Activated T-cell treated with anti-CD3 and anti-CD28 coated beads for 4 hours (primary cell): ENCODE data around the gene DDX54.

ENCODE experiments used
- DNase-seq: peaks from one replicate; pipeline ENCODE4 v3.0.0-alpha.2; 2020

Gene DDX54, protein sequence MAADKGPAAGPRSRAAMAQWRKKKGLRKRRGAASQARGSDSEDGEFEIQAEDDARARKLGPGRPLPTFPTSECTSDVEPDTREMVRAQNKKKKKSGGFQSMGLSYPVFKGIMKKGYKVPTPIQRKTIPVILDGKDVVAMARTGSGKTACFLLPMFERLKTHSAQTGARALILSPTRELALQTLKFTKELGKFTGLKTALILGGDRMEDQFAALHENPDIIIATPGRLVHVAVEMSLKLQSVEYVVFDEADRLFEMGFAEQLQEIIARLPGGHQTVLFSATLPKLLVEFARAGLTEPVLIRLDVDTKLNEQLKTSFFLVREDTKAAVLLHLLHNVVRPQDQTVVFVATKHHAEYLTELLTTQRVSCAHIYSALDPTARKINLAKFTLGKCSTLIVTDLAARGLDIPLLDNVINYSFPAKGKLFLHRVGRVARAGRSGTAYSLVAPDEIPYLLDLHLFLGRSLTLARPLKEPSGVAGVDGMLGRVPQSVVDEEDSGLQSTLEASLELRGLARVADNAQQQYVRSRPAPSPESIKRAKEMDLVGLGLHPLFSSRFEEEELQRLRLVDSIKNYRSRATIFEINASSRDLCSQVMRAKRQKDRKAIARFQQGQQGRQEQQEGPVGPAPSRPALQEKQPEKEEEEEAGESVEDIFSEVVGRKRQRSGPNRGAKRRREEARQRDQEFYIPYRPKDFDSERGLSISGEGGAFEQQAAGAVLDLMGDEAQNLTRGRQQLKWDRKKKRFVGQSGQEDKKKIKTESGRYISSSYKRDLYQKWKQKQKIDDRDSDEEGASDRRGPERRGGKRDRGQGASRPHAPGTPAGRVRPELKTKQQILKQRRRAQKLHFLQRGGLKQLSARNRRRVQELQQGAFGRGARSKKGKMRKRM

DNA sequence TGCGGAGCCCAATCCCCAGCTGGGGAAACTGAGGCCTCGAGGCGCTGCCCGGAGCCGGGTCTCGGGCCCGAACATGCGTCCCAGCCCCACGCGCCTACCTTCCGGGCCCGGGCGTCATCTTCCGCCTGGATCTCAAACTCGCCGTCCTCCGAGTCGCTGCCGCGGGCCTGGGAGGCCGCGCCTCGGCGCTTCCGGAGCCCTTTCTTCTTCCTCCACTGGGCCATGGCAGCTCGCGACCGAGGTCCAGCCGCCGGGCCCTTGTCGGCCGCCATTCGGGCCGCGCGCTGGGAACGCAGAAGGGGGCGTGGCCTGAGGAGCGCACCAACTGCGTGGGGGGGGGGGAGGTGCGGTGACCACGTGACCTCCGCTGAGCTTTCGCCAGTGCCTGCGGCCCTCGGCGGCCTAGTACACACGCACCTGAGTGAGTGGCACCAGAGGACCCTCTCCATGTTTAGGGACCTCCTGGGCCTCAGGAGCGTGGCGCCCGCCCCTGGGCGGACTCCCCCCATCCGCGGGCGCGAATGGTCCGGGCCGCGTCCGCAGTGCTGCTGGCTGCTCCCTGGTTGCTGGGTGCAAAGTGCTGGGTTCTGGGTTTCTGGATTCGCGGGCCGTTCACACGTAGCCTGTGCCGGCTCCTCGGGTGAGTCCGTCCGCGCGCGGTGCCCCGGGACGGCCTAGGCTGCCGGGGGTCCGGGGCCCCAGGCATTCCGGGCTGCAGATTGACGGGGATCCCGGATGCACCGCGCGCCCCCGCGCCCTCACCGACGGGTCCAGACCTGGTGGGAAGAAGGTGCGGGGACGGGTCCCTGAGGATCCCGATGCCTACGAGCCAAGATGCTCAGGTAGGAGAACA lies at the start of gene DDX54, which contains the start of gene RITA1:
Gene DDX54, minus strand, starts transcription at position 299 of the 853 bp plus-strand sequence. Its CDS starts 27 bp downstream, at position 272.
Gene RITA1, plus strand, starts transcription at position 542 of the 853 bp plus-strand sequence. CDS start 1,026 bp downstream, outside the sequence.
- DNase-seq, result peak; percentile 74

DNA sequence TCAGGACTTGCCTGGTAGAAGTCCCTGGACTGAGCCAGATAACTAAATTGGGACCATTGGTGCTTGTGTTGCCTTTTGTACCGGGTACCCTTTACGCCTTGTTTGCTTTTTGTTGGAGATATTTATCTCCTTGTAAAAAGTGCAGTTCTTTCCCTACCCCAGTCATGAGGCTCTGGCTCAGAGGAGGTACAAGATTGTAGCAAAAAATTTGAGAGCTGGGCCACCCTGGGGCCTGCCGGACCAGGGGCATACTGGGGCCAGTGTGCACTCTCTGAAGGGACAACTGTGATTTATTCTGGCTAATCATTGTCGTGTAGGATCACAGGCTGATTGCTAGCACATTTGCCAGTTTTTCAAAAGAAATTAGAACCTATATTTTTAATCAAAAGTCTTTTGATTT lies 49.2 kb upstream of the DDX54 start:
- DNase-seq, result no peak

DNA sequence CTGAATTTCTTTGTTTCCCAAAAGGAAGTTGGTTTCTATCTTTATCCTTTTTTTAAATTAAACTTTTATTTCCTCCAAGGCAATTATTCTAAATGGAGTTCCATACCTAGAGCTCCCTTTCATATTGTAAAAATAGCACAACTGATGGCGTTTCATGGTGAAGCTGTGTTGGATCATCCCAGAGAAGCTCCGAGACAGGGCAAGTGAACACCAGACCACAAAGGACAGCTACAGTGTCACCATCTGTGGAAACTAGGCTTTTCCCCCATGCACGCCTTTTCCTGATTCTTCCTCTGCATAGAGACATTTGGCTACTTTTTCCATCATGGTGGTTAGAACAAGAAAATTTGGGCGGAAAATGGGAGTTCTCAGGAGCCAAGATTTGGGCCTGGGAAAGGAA lies 48.7 kb upstream of the DDX54 start:
- no peak for DNase-seq

DNA sequence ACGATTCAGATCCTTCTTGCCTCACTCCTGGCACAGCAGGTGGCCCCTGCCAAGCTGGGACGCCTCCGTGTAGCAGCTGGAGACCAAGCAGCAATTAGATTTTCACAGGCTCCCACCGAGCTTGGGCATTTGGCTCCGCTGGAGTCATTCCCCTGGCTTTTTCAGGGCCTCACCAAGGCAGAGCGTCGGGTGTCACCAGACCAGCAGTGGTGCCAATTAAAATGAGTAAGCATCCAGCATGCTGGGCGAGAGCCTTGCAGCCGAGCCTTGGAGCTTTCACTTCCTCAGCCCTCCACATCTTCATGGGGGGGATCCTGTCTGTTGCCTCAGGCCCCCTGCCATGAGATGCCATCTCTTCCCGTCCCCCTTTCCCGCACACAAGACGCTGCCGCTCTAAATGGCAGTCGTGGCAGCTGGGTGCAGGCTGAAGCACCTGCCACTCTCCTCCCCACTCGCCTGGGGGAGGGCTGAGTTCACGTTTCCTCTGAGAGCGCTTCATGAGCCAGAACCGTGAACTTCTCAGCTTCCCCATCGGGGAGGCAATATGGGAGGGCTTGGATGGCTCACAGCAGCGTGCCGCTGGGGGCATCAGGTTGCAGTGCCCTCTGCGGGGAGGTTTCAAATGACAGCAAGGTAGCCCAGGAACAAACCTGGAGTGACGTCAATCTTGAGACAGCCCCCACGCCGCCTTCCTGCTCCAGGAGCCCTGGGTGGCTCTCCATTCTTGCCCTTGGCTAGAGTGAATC lies 47.7 kb upstream of the DDX54 start:
- DNase-seq, result peak; percentile 47

DNA sequence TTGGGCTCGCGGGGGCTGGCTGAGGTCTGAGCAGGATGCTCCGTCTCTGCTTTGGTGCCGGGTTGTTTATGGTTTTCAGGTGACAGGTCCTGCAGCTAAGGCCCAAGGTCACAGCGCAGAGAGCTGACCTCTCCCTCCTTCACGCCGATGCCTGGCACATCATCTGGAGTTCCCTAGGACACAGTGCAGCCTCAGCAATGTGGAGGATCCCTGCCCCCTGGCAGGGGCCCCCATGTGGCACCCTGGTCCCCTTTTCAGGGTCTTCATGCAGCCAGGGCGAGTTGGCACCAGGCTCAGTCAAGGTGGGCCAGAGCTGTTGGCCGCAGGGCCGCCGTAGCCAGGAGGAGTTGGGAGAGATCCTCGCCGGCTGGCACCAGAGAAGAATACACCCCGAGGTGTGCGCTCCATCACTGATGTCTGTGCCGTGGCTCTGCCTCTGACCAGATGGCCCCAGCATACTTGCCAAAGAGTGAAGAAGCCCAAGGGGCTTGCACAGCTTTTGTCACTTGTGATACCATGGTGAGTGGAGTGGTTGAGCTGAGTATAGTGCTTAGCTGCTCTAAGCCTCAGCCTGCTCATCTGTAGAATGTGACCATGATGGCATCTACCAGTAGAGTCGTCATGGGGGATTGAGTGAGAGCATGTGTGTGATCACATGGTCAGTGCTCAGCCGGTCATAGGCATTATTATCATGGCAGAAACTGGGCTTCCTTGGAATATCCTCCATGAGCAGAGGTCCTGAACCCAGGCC lies 47.0 kb upstream of the DDX54 start:
- no peak for DNase-seq

DNA sequence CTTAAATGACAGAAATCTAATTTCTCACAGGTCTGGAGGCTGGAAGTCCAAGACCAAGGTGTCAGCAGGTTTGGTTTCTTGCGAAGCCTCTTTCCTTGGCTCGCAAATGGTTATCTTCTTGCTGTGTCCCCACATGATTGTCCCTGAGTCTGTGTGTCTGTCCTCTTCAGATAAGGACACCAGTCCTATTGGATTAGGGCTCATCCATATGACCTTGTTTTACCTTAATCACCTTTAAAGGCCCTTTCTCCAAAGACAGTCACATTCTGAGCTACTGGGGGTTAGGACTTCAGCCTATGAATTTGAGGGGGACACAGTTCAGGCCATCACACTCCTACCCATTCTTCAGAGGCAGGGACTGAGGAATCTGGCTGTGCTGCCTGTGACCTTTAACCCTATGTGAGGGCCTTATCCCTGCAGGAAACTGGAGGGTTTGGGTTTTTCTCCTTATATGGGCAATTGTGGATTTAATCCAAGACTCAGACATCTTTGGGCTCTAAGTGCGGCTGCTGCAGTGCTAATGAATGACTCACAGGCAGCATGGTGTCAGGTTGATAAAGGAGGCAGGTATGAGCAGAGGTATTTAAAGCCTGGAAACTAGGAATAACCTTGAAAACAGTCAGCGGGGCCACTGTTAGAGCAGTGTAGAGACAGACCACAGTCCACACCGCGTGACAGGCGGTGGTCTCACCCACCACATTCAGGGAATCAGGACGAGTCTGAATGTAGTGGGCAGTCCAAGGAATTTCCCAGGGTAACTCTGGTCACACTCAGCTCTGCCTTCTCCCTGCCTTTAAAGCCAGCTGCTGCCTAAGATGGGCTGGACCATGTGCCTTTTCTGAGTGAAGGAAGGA lies 46.2 kb upstream of the DDX54 start:
- DNase-seq, result no peak

DNA sequence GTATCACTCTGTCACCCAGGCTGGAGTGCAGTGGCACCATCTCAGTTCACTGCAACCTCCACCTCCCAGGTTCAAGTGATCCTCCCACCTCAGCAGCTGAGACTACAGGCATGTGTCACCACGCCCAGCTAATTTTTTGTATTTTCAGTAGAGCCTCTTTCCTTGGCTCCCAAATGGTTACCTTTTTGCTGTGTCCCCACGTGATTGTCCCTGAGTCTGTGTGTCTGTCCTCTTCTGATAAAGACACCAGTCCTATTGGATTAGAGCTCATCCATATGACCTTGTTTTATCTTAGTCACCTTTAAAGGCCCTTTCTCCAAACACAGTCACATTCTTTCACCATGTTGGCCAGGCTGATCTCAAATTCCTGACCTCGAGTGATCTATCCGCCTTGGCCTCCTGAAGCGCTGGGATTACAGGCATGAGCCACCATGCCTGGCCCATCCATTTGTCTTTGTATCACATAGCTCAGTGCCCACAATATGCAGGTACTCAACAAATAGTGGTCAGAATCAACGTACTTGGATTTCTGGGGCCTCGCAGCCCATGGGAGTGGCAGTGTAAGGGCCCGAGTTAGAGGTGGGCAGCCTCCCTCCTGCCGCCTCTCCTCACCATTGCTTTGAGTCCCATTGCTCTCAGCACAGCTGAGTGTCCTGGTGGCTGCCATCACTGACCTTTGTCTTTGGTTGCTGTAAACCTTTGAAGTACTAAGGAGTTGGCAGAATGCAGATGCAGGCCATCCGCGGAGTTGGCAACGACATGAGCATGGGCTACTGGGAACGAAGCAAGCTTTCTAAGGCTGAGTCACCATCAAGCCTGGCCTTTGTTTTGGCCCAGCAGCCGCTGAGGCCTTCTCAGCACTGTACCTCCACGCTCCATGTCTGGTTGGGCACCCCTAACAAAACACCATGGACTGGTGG lies 45.3 kb upstream of the DDX54 start:
- DNase-seq, result no peak

DNA sequence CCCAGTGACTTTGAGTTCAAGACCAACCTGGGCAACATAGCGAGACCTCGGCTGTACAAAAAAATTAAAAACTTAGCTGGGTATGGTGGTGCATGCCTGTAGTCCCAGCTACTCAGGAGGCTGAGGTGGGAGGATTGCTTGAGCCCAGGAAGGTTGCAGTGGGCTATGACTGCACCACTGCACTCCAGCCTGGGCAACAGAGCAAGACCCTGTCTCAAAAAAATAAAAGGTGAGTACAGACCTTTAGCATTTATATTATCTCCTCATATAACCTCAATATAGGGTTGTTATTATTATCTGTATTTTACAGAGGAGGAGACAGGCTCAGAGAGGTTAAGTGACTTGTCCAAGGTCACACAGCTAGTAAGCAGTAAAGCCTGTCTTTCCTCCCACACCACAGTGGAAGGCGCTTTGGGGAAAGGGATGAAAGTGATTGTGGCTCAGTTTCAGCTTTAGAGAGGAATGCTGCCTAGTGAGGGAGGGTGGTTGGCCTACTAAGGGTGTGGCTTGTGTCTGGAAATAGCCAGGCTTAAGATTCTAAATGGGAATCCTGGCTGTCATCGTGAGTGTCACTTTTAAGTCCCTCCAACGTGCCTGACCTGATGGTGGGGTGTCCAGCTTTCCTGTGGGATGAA lies 43.2 kb upstream of the DDX54 start:
- no peak for DNase-seq

DNA sequence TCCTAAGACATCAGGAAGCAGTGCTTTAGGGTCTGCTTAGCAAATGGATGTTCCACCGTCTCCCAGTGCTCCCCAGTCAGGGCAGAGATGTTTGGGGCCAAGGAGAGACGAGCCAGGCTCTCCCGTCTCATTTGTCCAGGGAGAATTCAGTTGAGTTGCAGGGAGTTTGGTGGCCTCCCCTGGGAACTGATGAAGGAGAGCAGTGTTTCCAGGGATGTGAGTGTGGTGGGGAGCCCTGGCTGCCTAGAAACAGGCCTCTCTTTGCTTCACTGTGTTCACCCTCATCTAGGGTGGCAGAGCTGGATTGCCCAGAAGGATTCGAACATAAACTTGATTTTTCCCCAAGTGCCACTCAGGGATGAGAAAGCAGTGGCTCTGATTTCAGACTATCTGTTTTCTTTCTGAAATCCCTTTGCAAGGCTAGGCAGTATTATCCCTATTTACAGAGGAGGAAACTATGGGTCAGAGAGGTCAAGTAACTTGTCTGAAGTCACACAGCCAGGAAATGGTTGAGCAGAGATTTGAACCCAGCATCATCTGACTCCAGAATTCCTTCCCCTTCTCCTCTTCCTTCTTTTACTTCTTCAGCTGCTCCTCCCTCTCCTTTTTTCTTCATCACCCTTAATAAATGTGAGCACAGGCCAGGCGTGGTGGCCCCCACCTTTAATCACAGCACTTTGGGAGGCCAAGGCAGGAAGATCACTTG lies 42.6 kb upstream of the DDX54 start:
- DNase-seq, result no peak

DNA sequence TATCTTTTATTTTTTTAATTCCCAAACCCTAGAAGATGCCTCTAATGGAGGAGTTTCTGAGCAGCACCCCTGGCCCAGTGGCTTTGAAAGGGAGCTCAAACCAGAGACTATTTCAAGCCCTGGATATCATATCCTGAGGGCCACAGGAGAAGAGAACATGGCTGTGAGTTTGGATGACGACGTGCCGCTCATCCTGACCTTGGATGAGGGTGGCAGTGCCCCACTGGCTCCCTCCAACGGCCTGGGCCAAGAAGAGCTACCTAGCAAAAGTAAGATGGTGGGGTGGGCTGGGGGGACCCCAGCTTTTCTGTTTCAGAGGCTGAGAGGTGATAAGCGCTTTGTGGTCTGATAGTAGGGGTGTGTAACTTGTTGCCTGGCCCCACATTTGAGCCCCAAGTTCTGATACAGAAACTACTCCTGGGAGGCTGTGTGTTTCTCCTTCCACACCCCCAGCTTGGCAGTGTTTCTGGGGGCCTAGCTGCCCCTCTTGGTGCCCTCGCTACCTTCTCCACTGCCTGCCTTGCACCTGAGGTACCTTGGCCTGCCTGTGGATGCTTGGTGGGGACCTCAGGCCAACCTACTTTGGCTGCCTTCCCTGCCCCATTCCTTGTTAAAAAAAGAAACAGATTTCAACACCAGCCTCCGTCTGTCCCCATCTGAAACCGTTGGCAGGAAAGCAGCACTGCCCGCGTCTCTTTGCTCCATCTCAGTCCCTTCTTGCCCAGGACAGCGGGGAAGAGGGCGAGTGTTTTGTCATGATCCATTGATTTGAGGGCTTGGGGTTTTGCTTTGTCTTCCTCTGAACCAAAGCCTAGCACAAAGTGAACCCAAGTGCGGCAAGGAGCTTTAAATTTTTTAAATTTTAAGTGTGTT lies 41.7 kb upstream of the DDX54 start:
- no peak for DNase-seq

DNA sequence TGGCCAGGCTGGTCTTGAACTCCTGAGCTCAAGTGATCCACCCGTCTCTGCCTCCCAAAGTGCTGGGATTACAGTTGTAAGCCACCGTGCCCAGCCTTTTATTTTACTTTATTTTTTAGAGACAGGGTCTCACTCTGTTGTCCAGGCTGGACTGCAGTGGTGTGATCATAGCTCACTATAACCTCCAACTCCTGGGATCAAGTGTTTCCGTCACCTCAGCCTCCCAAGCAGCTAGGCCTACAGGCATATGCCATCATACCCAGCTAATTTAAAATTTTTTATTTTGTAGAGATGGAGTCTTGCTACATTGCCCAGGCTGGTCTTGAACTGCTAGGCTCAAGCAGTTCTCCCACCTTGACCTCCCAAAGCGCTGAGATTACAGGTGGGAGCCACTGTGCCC lies 39.7 kb upstream of the DDX54 start:
- DNase-seq, result no peak

DNA sequence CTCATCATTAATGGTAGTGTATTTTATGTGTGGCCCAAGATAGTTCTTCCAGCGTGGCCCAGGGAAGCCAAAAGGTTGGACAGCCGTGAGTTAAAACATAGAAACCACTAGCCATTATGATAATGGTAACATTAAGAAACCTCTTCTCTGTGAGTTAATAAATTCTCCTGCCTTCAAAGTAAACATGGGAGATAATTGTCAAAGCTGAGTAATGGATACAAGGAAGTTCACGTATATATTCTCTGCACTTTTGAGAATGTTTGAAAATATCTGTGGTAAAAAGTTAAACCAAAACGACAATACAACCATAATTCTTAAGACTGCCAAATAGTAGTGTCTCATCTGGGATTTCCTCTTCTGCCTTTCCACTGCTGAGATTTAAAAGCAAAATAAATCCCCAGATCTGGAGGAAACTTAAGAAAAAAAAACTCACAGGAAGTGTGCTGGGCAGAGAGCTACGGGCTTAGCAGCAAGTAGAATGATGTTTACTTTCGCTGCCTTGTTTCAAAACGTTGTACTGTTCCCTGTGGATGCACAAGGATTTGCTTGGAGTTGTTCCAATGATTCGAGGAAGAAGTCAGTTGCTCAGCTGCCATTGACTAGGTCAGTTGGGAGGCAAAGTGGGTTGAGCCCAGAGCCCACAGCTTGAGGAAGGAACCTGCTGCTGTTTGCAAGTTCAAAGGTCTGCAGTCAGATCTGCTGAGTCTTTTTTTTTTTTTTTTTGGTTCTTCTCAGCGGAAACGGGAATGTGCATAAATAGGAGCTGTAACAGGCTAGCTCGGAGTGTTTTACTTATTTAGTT lies 37.7 kb upstream of the DDX54 start:
- no peak for DNase-seq

DNA sequence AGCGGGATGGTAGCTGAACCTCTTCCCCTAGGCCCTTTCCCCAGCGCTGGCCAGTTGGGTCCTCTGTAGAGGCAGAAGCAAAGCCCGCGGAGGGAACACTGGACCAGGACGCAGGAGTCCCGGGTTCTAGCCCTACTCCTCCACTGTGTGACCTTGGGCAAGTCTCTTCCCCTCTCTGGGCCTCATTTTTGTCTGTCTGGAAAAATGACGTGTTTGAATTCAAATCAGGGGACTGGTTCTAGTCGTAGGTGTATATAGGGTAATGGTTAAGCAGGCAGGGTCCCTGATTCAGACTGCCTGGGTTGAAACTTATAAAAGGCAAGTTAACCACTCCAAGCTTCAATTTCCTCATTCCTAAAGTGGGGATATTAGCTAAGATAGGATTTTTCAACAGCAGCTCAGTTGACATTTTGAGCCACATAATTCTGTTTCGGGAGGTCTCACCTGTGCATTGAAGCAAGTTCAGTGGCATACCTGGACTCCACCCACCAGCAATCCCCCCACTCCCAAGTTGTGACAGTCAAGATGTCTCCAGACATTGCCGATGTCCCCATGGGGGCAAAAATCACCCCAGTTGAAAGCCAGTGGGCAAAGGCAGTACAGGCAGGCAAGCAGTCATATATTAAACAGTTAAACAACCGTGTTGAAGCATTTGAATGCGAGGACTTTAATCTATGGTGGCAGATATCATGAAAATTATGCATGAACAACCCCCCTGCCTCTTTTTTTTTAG lies 36.9 kb upstream of the DDX54 start:
- no peak for DNase-seq

DNA sequence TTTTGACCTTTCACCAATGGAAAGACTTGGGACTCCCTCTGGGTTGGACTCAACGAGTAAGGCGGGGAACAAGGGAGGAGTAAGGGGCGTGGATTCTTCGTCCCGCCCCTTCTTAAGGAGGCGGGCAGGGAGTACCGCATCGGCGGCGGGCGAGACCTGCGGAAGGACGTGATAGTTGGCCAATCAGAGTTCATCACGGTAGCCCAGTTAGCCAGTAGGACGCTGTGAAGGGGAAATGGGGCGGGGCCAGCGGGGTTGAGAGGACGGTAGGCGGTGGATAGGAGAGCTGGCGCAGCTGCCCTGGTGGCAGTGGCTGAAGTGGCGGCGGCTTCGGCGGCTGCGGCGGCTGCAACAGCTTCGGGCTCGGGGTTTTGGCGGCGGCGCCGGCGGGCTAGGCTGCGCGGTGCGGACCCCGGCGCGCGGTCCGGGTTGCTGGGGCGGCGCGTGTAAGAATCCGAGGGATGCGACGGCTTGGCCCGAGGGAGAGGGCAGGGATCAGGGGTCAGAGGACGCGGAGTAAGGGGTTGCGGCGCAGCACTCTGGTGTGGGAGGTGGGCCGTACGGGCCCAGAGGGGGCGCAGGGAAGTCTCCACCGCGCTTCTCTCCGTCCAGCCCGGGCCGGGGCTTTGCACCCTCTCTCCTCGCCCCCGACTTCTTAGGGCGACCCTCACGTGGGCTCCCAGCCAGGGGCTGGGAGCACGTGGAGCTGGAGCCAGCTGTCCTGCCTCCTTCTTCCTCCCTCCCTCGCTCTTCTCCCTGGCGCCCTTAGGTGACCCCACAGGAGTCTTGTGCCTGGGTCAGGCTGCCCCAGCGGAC lies 36.1 kb upstream of the DDX54 start, which contains the start of gene TPCN1:
Gene TPCN1, plus strand, starts transcription at position 284 of the 816 bp plus-strand sequence. CDS start 5,389 bp downstream, outside the sequence.
- peak; percentile 98 for DNase-seq
